ENCODE results near the gene TM9SF1.
A peak's percentile ranks its signal among the peaks of the same experiment; 100 is the strongest.

TM9SF1 gene

GRCh38 chr14:24179294-24179960 lies 15.8 kb downstream of the TM9SF1 start:
- Mint-ChIP-seq H3K27me3 (no peaks in the 10 kb centered on the region), H3K27ac (peak overlapping the region; percentile 38), H3K4me3 (no peak overlapping the region), H3K36me3 (peaks cover 71% of the 10 kb centered on the region), H3K4me1 (peaks cover 14% of the 10 kb centered on the region), H3K9me3 (no peaks in the 10 kb centered on the region)
- ATAC-seq: no peak

DNA sequence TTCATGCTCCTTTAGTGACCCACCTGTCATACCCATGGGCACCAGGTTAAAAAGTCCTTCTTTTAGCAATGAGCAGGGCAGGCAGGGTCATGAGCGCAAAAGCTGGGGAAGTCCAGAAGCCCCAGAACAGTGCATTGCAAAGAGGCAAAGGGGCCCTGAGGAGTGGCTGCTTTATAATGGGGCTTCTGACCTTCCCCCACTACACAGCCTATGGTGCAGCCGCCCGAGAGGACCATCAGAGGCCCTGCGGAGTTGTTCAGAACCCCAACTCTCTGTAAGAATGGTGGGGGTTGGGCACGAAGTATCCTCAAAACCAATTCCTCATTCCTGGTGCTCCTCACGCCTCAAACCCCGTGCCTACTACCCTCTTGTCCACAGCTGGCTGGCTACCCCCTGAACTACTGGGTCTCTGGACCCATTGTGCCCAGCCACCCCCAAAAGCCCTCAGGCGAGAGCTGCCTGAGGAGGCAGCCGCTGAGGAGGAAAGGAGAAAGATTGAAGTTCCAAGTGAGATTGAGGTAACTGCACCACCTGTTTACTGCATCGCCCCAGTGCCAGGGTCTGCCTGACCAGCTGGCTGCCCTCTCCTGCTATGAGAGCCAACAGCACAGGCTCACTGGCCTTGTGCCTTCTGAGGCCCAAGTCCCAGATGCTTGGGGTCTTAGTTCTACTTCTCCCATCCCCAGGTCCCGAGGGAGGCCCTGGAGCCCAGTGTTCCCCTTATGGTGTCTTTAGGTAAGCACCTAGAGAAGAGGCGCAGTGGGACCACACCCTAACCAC lies 16.7 kb downstream of the TM9SF1 start:
- H3K9me3 Mint-ChIP-seq: no peaks in the 10 kb centered on the region
- ATAC-seq: no peak
- H3K27me3 Mint-ChIP-seq: no peaks in the 10 kb centered on the region
- H3K36me3 Mint-ChIP-seq: peaks cover 68% of the 10 kb centered on the region
- H3K4me1 Mint-ChIP-seq: peaks cover 14% of the 10 kb centered on the region
- H3K4me3 Mint-ChIP-seq: no peak overlapping the region
- H3K27ac Mint-ChIP-seq: peak overlapping the region; percentile 38

DNA sequence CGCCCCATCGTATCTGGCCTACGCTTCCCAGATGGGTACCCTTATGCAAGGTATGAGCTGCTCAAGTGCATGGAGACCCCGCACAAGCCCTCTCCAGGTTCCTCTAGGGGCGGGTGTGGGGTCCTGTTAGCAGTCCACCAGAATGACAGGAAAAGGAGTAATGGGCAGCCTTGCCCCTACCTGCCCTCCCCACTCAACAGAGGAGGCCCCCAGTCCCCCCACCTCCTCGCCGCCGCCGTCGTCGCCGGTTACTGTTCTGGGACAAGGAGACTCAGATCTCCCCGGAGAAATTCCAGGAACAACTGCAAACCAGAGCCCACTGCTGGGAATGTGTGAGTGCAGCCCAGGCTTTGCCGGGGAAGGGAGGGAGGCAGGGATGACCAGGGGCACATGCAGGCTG lies 17.4 kb downstream of the TM9SF1 start:
- Mint-ChIP-seq H3K36me3 (peaks cover 61% of the 10 kb centered on the region), H3K27me3 (no peaks in the 10 kb centered on the region), H3K4me1 (peaks cover 14% of the 10 kb centered on the region), H3K9me3 (no peaks in the 10 kb centered on the region), H3K4me3 (no peak overlapping the region), H3K27ac (no peak overlapping the region)
- no peak for ATAC-seq

DNA sequence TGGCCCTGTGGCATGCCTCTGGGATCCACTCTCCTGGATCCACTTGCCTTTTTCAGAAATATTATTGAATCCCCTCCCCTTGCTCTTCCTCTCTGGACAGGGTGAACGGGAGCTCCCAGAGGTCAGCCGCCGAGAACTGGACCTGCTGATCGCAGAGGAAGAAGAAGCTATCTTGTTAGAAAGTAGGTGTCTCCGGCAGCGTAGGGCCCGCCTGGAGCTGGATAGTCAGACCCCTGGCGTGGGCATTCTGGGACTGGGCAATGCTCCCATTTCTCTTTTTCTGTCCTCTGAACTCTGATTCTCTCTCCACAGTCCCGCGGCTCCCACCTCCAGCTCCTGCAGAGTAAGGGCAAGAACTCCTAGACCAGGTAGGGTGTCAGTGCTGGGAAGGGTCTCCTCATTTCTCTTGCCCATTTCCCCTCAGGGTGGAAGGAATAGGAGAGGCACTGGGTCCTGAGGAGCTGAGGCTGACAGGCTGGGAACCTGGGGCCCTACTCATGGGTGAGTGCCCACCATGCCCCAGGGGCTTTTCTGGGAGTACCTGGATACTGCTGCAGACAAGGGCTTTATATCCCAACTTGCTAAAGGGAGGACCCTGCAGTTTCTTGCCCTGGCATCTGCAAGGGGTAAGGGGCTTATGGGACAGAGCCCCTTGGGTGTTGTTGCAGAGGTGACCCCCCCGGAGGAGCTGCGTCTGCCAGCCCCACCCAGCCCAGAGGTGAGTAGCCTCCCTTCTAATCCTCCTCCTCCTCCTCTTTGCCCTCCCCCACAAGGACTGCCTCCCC lies 18.0 kb downstream of the TM9SF1 start:
- H3K4me1 Mint-ChIP-seq: peaks cover 17% of the 10 kb centered on the region
- peaks cover 55% of the 10 kb centered on the region for H3K36me3 Mint-ChIP-seq
- no peak overlapping the region for H3K4me3 Mint-ChIP-seq
- no peaks in the 10 kb centered on the region for H3K27me3 Mint-ChIP-seq
- ATAC-seq: no peak
- H3K27ac Mint-ChIP-seq: no peak overlapping the region
- H3K9me3 Mint-ChIP-seq: no peaks in the 10 kb centered on the region

- H3K4me1 Mint-ChIP-seq: peaks cover 24% of the 10 kb centered on the region
- no peaks in the 10 kb centered on the region for H3K27me3 Mint-ChIP-seq
- no peak for ATAC-seq
- H3K27ac Mint-ChIP-seq: no peak overlapping the region
- H3K4me3 Mint-ChIP-seq: no peak overlapping the region
- no peaks in the 10 kb centered on the region for H3K9me3 Mint-ChIP-seq
- peaks cover 50% of the 10 kb centered on the region for H3K36me3 Mint-ChIP-seq
Measured at GRCh38 chr14:24176599-24176998, 18.6 kb downstream of the TM9SF1 start.

- Mint-ChIP-seq H3K9me3 (no peaks in the 10 kb centered on the region), H3K36me3 (peaks cover 40% of the 10 kb centered on the region)
Measured at GRCh38 chr14:24172871-24173281, 22.4 kb downstream of the TM9SF1 start.

GRCh38 chr14:24172261-24172860 lies 22.9 kb downstream of the TM9SF1 start:
- Mint-ChIP-seq H3K27me3 (no peaks in the 10 kb centered on the region), H3K9me3 (no peaks in the 10 kb centered on the region), H3K4me3 (peak overlapping the region; percentile 90), H3K4me1 (peaks cover 14% of the 10 kb centered on the region), H3K36me3 (peaks cover 40% of the 10 kb centered on the region), H3K27ac (peak overlapping the region; percentile 91)
- ATAC-seq: no peak

More at GRCh38 chr14:24172871-24173281, 22.4 kb downstream of the TM9SF1 start:
- Mint-ChIP-seq H3K27me3 (no peaks in the 10 kb centered on the region), H3K4me3 (peak overlapping the region; percentile 55), H3K4me1 (peaks cover 14% of the 10 kb centered on the region), H3K27ac (peak overlapping the region; percentile 91)
- no peak for ATAC-seq

- Mint-ChIP-seq H3K27me3 (no peaks in the 10 kb centered on the region), H3K4me3 (peak within 1 kb of the TSS; percentile 90), H3K27ac (peak within 1 kb of the TSS; percentile 91), H3K4me1 (peaks cover 14% of the 10 kb centered on the region), H3K9me3 (no peaks in the 10 kb centered on the region), H3K36me3 (peaks cover 42% of the 10 kb centered on the region)
- peak; percentile 93 for ATAC-seq
Measured at GRCh38 chr14:24171422-24172260, 23.6 kb downstream of the TM9SF1 start, which contains the start of gene REC8. REC8 (plus strand) TSS chr14:24172080; CDS start chr14:24172553, 473 bp downstream.

DNA sequence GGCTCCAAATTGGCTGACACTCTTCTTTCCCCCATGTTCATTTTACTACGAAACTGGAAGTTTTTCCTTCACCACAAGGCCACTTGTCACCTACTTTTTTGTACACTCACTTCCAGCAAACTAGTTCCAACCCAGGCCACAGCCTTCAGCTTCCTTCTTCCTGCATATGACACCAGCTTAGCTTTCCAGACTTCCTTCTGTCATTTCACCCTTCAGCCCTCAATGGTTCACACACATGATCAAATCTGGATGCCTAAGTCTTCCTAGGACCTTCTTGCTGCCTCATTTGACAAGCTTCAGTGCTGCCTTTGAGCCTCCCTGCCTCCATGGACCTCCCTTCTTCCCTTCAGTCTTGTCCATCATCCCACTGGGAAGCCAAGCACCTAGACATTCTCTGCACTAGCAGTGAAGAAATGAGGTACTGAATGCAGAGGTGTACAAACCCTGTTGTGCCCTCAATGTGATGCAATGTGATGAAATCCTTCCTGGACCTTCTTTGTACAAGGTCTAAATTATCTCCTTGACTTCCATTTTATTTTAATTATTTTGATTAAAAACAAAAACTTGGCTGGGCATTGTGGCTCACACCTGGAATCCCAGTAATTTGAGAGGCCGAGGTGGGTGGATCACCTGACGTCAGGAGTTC lies 27.6 kb downstream of the TM9SF1 start:
- H3K36me3 Mint-ChIP-seq: peaks cover 71% of the 10 kb centered on the region
- H3K4me3 Mint-ChIP-seq: no peak overlapping the region
- peaks cover 46% of the 10 kb centered on the region for H3K4me1 Mint-ChIP-seq
- H3K9me3 Mint-ChIP-seq: no peaks in the 10 kb centered on the region
- ATAC-seq: no peak
- H3K27ac Mint-ChIP-seq: no peak overlapping the region
- no peaks in the 10 kb centered on the region for H3K27me3 Mint-ChIP-seq

GRCh38 chr14:24165785-24166184 lies 29.5 kb downstream of the TM9SF1 start:
- peak overlapping the region; percentile 36 for H3K27ac Mint-ChIP-seq

DNA sequence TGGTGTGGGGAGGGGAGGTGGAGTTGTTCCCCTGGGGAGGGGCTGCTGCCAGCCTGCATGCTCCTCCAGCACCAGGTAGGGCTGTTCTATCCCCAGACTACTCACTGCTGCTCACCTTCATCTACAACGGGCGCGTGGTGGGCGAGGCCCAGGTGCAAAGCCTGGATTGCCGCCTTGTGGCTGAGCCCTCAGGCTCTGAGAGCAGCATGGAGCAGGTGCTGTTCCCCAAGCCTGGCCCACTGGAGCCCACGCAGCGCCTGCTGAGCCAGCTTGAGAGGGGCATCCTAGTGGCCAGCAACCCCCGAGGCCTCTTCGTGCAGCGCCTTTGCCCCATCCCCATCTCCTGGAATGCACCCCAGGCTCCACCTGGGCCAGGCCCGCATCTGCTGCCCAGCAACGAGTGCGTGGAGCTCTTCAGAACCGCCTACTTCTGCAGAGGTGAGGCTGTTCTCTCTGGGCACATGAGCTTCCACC lies 30.7 kb downstream of the TM9SF1 start:
- no peaks in the 10 kb centered on the region for H3K27me3 Mint-ChIP-seq
- peaks cover 84% of the 10 kb centered on the region for H3K36me3 Mint-ChIP-seq
- no peak for ATAC-seq
- H3K4me1 Mint-ChIP-seq: peaks cover 57% of the 10 kb centered on the region
- no peaks in the 10 kb centered on the region for H3K9me3 Mint-ChIP-seq
- H3K27ac Mint-ChIP-seq: peak overlapping the region; percentile 24
- no peak overlapping the region for H3K4me3 Mint-ChIP-seq

More at GRCh38 chr14:24165785-24166184, 29.5 kb downstream of the TM9SF1 start:
- H3K36me3 Mint-ChIP-seq: peaks cover 83% of the 10 kb centered on the region
- no peak overlapping the region for H3K4me3 Mint-ChIP-seq
- ATAC-seq: no peak
- no peaks in the 10 kb centered on the region for H3K9me3 Mint-ChIP-seq
- peaks cover 45% of the 10 kb centered on the region for H3K4me1 Mint-ChIP-seq
- no peaks in the 10 kb centered on the region for H3K27me3 Mint-ChIP-seq

- H3K27ac Mint-ChIP-seq: peak overlapping the region; percentile 90
- H3K9me3 Mint-ChIP-seq: no peaks in the 10 kb centered on the region
- ATAC-seq: no peak
- no peaks in the 10 kb centered on the region for H3K27me3 Mint-ChIP-seq
- peaks cover 57% of the 10 kb centered on the region for H3K4me1 Mint-ChIP-seq
- peak overlapping the region; percentile 93 for H3K4me3 Mint-ChIP-seq
- peaks cover 84% of the 10 kb centered on the region for H3K36me3 Mint-ChIP-seq
Measured at GRCh38 chr14:24162093-24162492, 33.1 kb downstream of the TM9SF1 start.

- peaks cover 81% of the 10 kb centered on the region for H3K36me3 Mint-ChIP-seq
- H3K4me1 Mint-ChIP-seq: peaks cover 57% of the 10 kb centered on the region
- peak within 1 kb of the TSS; percentile 93 for H3K4me3 Mint-ChIP-seq
- peak; percentile 97 for ATAC-seq
- no peaks in the 10 kb centered on the region for H3K27me3 Mint-ChIP-seq
- peak within 1 kb of the TSS; percentile 90 for H3K27ac Mint-ChIP-seq
- H3K9me3 Mint-ChIP-seq: no peaks in the 10 kb centered on the region
Measured at GRCh38 chr14:24160850-24161804, 34.1 kb downstream of the TM9SF1 start, which contains the start of gene IRF9. IRF9 (plus strand) TSS chr14:24161265; CDS start chr14:24162145, 880 bp downstream.

Data from stimulated activated memory B cell treated with anti-CD40 and anti-IgM and Interleukin-4, amounts not matched to agents 10 μg/mL and 1 μg/mL and 100 μg/mL, for 72 hours (primary cell).